Subcutaneous adipose tissue (tissue), 4 donors: Measurements from ENCODE around the gene HES4. TPM values are rescaled to one million over a fixed set of nuclear protein-coding genes. Genes with fewer than 3 reads are reported as not detected.

ENCODE experiments used
- total RNA-seq, 4 donors: library from RNA; depleted of rRNA; stranded (reverse); fragments of >200 nt; gene quantifications; one replicate each; pipeline ENCODE4 v1.1.0, GENCODE V29; 2016
- TF ChIP-seq, protein P1 (sequence below): fragments of 450-650 bp; IDR thresholded peaks from one replicate; pipeline ENCODE4 v1.5.1; 2016; ENCODE audit warnings: low read depth, mild to moderate bottlenecking, control low read depth, antibody characterized with exemption, moderate library complexity

HES4 gene
- total RNA-seq, 4 donors from 2014 or later = 6.4 to 12.8 (median 7.2) TPM

DNA sequence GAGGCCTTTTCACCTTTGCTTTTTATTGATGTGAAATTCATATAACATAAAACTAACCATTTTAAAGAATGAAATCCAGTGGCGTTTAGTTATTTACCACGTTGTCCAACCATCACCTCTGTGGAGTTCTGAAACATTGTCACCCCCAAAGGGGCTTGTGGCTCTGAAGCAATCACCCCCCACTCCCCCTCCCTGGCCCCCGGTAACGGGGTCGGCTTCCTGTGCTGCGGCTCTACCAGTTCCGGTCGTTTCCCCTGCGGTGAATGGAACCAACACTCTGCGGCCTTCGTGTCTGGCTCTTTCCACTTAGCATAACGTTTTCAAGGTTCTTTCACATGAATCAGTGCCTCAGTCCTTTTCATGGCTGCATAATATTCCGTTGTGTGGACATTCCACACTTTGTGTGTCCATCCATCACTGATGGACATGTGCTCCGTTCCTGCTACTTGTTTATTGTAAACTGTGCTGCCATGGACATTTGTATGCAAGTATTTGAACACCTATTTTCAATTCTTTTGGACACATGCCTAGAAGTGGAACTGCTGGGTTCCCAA, 11.6 kb upstream of the HES4 start:
- TF ChIP-seq, protein P1, sequence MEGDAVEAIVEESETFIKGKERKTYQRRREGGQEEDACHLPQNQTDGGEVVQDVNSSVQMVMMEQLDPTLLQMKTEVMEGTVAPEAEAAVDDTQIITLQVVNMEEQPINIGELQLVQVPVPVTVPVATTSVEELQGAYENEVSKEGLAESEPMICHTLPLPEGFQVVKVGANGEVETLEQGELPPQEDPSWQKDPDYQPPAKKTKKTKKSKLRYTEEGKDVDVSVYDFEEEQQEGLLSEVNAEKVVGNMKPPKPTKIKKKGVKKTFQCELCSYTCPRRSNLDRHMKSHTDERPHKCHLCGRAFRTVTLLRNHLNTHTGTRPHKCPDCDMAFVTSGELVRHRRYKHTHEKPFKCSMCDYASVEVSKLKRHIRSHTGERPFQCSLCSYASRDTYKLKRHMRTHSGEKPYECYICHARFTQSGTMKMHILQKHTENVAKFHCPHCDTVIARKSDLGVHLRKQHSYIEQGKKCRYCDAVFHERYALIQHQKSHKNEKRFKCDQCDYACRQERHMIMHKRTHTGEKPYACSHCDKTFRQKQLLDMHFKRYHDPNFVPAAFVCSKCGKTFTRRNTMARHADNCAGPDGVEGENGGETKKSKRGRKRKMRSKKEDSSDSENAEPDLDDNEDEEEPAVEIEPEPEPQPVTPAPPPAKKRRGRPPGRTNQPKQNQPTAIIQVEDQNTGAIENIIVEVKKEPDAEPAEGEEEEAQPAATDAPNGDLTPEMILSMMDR = no peak

DNA sequence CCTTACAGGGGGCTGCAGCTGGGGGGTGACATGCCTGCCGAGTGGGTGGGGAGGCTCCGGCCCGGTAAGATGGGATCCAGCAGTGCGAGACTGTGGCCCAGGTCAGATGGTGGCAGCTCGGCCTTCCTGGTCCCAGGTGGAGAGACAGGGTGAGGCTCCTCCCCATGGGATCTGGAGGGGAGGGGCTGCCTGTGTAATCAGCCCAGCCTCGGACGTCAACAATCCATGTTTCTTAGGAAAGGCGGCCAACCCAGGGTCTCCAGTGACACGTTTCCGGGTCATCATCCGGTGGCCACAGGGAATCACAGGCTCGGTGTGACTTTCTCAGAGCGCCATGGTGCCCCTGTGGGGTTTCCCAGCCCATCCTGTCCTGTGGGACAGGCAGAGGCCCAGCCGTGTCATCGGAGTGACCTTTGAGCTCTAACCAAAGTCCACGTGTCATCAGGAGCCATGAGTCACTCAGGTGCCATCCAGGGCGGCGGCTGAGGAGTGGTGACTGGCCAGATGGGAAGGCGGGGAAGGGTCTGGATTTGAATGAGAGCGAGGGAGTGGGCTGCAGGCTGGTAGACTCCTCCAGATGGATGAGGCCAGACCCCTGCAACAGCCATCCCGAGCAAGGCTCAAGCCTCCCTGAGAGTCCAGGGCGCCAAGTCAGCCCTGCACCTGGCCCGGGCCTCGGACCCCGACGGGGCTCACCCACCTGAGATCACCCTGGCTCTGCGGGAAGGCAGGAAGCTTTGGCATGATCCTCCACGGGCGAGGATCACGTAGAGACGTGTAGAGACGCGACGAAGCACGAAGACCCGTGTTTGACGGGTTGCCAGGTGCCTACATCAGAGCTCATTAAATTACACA, 6.6 kb upstream of the HES4 start:
- TF ChIP-seq, protein P1 = no peak

DNA sequence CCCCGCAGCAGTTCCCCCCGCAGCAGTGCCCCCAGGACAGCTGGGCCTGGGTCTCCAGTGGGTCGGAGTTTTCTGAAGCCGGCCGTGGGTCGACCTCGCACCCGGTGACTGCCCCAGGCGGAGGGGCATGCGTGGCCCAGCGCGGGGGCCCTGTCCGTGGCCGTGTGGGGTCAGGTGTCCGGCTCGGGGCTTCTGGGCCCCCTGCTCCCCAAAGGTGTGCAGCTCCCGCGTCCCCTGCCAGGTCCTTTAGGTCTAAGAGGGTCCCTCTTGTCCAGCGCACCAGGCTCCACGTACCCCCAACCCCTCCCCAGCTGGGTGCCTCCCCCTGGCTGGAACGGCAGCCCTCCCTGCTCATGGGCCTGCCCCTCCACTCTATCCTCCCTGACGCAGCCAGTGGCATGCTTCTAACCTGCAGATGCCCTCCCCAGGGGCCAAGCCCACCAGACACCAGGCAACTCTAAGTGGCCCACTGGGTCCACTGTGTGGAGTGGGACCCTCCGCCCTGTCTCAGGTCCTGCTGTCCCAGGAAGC, 5.9 kb upstream of the HES4 start:
- TF ChIP-seq, protein P1 = no peak

DNA sequence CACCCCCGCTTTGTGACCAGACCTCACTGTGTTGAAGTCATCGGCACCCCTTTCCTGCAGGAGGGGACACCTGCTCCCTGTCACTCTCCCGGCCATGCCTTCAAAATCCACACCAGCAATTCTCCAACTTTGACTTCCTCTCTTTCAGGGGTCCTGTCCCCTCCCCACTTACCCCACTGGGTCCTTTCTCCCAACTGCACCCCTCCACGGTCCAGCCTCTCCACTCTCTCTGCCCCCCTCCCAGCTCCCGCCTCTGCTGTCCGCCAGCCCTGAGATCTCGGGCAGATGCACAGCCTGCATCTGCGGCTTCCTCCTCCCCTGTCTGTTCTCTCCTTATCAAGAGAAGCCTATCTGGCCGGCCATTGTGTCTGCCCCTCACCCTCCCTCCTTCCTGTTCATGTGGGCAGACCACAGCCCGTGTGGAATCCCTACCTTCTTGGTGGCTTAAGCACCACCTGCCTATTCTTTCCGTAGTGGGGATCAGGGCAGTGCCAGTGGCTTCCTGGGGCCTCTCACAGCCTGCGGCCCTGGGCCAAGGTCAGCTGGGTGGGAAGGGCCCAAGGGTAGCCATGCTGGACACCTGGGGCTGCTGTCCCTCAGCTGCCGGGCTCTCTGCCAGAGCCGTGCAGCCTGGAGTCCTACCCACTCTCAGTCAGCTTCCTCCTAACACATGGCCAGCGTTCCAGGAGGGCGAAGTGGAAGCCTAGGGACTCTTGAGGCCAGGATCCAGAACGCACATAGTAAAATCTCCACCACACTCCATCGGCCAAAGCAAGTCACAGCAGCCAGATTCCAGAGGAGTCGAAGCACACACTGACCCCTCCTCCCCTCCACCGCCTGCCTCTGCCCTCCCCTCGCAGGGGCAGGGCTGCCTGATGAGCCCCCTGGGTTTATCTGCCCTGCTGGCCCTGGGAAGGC, 5.1 kb upstream of the HES4 start:
- TF ChIP-seq, protein P1 = no peak

DNA sequence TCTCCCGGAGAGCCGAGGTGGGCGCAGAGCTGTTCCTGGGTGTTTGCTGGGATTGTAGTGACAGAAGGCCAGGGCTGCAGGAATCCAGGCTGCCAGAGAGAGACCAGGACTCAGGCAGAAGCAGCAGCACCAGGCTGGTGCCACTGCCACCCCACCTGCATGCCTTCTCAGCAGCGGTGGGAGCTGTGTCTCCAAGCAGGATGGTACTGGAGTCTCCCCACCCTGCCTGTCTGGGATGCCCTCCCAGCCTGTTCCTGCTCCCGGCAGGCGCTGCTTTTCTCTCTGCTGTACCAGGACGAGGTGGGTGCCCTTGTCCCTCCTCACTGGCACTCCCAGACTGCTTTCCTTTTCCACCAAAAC, 4.5 kb upstream of the HES4 start:
- TF ChIP-seq, protein P1 = no peak

DNA sequence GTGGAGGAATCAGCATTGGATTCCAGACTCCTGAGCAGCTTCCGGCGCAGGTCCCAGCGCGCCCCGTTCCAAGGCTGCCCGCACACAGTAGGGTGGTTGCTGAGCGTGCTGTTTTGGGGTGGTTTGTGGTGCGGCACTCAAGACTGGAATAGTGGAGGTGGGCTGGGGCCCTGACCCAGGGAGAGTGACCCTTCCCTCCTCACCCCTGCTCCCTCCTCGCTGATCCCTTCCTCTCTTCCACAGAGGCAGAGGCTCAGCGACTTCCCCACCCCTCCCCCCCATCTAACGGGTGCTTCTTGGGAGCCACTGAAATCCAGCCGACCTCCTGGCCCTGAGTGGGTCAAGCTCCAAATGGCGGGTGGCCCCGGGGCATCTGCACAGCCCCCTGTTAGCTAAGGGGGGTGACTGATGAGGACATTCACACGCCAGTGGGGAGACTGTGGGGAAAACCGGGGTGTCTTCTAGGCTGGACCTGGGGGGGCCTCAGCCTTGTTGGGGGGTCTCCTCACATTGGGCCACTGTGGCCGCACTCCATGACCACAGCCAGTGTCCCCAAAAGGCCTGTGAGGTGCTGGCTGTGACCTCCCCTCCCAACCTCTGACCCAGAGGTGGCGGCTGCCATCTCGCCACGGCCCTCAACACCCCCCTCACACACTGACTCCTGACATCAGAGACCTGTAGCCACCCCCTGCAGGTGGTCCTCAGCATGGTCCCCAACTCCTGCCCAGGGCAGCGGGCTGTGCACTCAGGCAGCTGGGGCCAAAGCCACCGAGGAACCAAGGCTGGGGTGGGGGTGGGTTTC, 3.9 kb upstream of the HES4 start:
- TF ChIP-seq, protein P1 = no peak
